ENCODE data around the gene KCNQ2.

The KCNQ2 gene

GRCh38 chr20:63456429-63457284 is 15.8 kb downstream of the KCNQ2 start:
- H3K4me2 ChIP-seq, result peak overlapping the region; percentile 99
- TF ChIP-seq Cebpa-rat (IDR thresholded peaks at IDR 0.05), result no peak
- H4K20me1 ChIP-seq, result peaks cover 10% of the 10 kb centered on the region
- H3K27me3 ChIP-seq, result peaks cover 18% of the 10 kb centered on the region
- peak overlapping the region; percentile 55; the same call in 1 of the 2 replicates for H3K9ac ChIP-seq
- H3K36me3 ChIP-seq, result no peaks in the 10 kb centered on the region
- peaks cover 86% of the 10 kb centered on the region for H3K4me1 ChIP-seq
- peak overlapping the region; percentile 29; the same call in 1 of the 2 replicates for H3K4me3 ChIP-seq
- no peaks in the 10 kb centered on the region for H3K9me3 ChIP-seq
- H3K27ac ChIP-seq, result peak overlapping the region; percentile 93

GRCh38 chr20:63455568-63455859 is 16.9 kb downstream of the KCNQ2 start:
- peak overlapping the region; percentile 99 for H3K4me2 ChIP-seq
- H3K27me3 ChIP-seq, result peaks cover 6% of the 10 kb centered on the region; the same call in 1 of the 2 replicates
- peak overlapping the region; percentile 60 for H3K4me3 ChIP-seq
- H3K9ac ChIP-seq, result peak overlapping the region; percentile 80; the same call in 1 of the 2 replicates
- no peak for TF ChIP-seq Cebpa-rat (IDR thresholded peaks at IDR 0.05)
- H3K27ac ChIP-seq, result peak overlapping the region; percentile 93
- H3K4me1 ChIP-seq, result peaks cover 97% of the 10 kb centered on the region
- H4K20me1 ChIP-seq, result peaks cover 1% of the 10 kb centered on the region
- H3K9me3 ChIP-seq, result no peaks in the 10 kb centered on the region
- H3K36me3 ChIP-seq, result no peaks in the 10 kb centered on the region

GRCh38 chr20:63454731-63455567 is 17.5 kb downstream of the KCNQ2 start:
- peak overlapping the region; percentile 80 for H3K9ac ChIP-seq
- H4K20me1 ChIP-seq, result no peaks in the 10 kb centered on the region; the same call in 1 of the 2 replicates
- peak overlapping the region; percentile 99 for H3K4me2 ChIP-seq
- peak overlapping the region; percentile 60 for H3K4me3 ChIP-seq
- H3K36me3 ChIP-seq, result no peaks in the 10 kb centered on the region
- H3K27ac ChIP-seq, result peak overlapping the region; percentile 93
- no peak for TF ChIP-seq Cebpa-rat (IDR thresholded peaks at IDR 0.05)
- H3K9me3 ChIP-seq, result no peaks in the 10 kb centered on the region
- peaks cover 96% of the 10 kb centered on the region for H3K4me1 ChIP-seq
- H3K27me3 ChIP-seq, result peaks cover 5% of the 10 kb centered on the region; the same call in 1 of the 2 replicates

GRCh38 chr20:63452821-63453523 is 19.5 kb downstream of the KCNQ2 start:
- Histone ChIP-seq H3K4me1 (peaks cover 91% of the 10 kb centered on the region), H3K4me2 (peak overlapping the region; percentile 99), H3K9me3 (no peaks in the 10 kb centered on the region), H3K27me3 (peaks cover 5% of the 10 kb centered on the region; the same call in 1 of the 2 replicates), H3K9ac (peak overlapping the region; percentile 80; the same call in 1 of the 2 replicates), H3K27ac (peak overlapping the region; percentile 93), H3K4me3 (peak overlapping the region; percentile 60), H3K36me3 (no peaks in the 10 kb centered on the region), H4K20me1 (no peaks in the 10 kb centered on the region)
- TF ChIP-seq Cebpa-rat (IDR thresholded peaks at IDR 0.05), result no peak

- Histone ChIP-seq H3K4me2 (peak overlapping the region; percentile 99), H3K36me3 (no peaks in the 10 kb centered on the region), H4K20me1 (no peaks in the 10 kb centered on the region), H3K27ac (no peak overlapping the region), H3K9me3 (no peaks in the 10 kb centered on the region), H3K4me3 (no peak overlapping the region), H3K27me3 (peaks cover 5% of the 10 kb centered on the region; the same call in 1 of the 2 replicates), H3K4me1 (peaks cover 91% of the 10 kb centered on the region), H3K9ac (no peak overlapping the region)
- TF ChIP-seq Cebpa-rat (IDR thresholded peaks at IDR 0.05), result no peak
These were observed 20.1 kb downstream of the KCNQ2 start for GRCh38 chr20:63452341-63452740.

GRCh38 chr20:63451821-63452220 is 20.6 kb downstream of the KCNQ2 start:
- H3K9me3 ChIP-seq, result no peaks in the 10 kb centered on the region
- H3K36me3 ChIP-seq, result no peaks in the 10 kb centered on the region
- no peak overlapping the region for H3K4me3 ChIP-seq
- H3K9ac ChIP-seq, result no peak overlapping the region
- peaks cover 5% of the 10 kb centered on the region; the same call in 1 of the 2 replicates for H3K27me3 ChIP-seq
- peaks cover 91% of the 10 kb centered on the region for H3K4me1 ChIP-seq
- H3K27ac ChIP-seq, result peak overlapping the region; percentile 29
- no peak for TF ChIP-seq Cebpa-rat (IDR thresholded peaks at IDR 0.05)
- H3K4me2 ChIP-seq, result peak overlapping the region; percentile 99
- no peaks in the 10 kb centered on the region for H4K20me1 ChIP-seq

GRCh38 chr20:63449796-63450730 is 22.4 kb downstream of the KCNQ2 start:
- H4K20me1 ChIP-seq, result no peaks in the 10 kb centered on the region
- H3K9me3 ChIP-seq, result no peaks in the 10 kb centered on the region
- no peak overlapping the region for H3K27ac ChIP-seq
- H3K36me3 ChIP-seq, result no peaks in the 10 kb centered on the region
- TF ChIP-seq Cebpa-rat (IDR thresholded peaks at IDR 0.05), result no peak
- H3K4me1 ChIP-seq, result peaks cover 91% of the 10 kb centered on the region
- H3K4me3 ChIP-seq, result no peak overlapping the region
- H3K27me3 ChIP-seq, result no peaks in the 10 kb centered on the region
- peak overlapping the region; percentile 99 for H3K4me2 ChIP-seq
- H3K9ac ChIP-seq, result no peak overlapping the region

- Histone ChIP-seq H3K36me3 (no peaks in the 10 kb centered on the region), H3K9ac (no peak overlapping the region), H3K4me1 (peaks cover 91% of the 10 kb centered on the region), H3K27me3 (no peaks in the 10 kb centered on the region), H3K4me3 (no peak overlapping the region), H4K20me1 (no peaks in the 10 kb centered on the region), H3K4me2 (peak overlapping the region; percentile 89; the same call in 1 of the 2 replicates), H3K27ac (no peak overlapping the region), H3K9me3 (no peaks in the 10 kb centered on the region)
- no peak for TF ChIP-seq Cebpa-rat (IDR thresholded peaks at IDR 0.05)
These were observed 23.4 kb downstream of the KCNQ2 start for GRCh38 chr20:63449025-63449424.

All from BLaER1 (cell line).